H1 (cell line): Measurements from ENCODE around the gene ST6GALNAC2. TPM values are rescaled to one million over a fixed set of nuclear protein-coding genes. Genes with fewer than 3 reads are reported as not detected.
A peak's percentile ranks its signal among the peaks of the same experiment; 100 is the strongest.

Source experiments
- ATF3 ChIP-seq: IDR thresholded peaks from 2 replicates; pipeline ENCODE4 v1.6.1; 2011; ENCODE audit warnings: low read depth, mild to moderate bottlenecking, low read length; ENCODE audit not compliant: insufficient read depth
- BRCA1 ChIP-seq: IDR thresholded peaks from 2 replicates; pipeline ENCODE4 v1.6.1; 2012; ENCODE audit warnings: low read depth, low read length, improper control_type of control experiment
- CTCF ChIP-seq, 3 experiments: IDR thresholded peaks; 1 replicate in 2 of 3; 2 replicates in 1 of 3; pipeline versions ENCODE4 v1.5.1 to v1.6.1; 2011; ENCODE audit warnings: low read length in 3 of 3, mild to moderate bottlenecking in 3 of 3, inconsistent platforms in 2 of 3, low read depth in 1 of 3, moderate library complexity in 1 of 3; ENCODE audit not compliant: insufficient read depth in 1 of 3; ENCODE audit errors: control extremely low read depth in 1 of 3
- SP1 ChIP-seq: IDR thresholded peaks from 2 replicates; pipeline ENCODE4 v1.6.1; 2011; ENCODE audit warnings: low read depth, low read length
- polyA plus RNA-seq, 7 experiments: library from polyadenylated mRNA; depleted of rRNA in 3 of 7; stranded (reverse) in 5 of 7; unstranded in 2 of 7; fragments of >200 nt in 5 of 7; fragments of 200-250 nt in 2 of 7; gene quantifications; 1 replicate in 5 of 7; 2 replicates in 1 of 7; 4 replicates in 1 of 7; pipeline versions ENCODE4 v1.2.1 to v1.2.3, GENCODE V29; 2011 to 2013; ENCODE audit warnings: missing spikeins in 2 of 7, mixed read lengths in 2 of 7
- total RNA-seq: library from RNA; stranded (reverse); fragmentation: NEBNext Ultra II Directional; extraction: Animal tissue kit (Norgen Biotek cat#: 25700); gene quantifications from 2 replicates; pipeline ENCODE4 v1.2.1, GENCODE V29; 2021
- TF ChIP-seq, protein P1 (sequence below): fragments of 300-600 bp; sonication (generic); IDR thresholded peaks from 2 replicates; pipeline ENCODE4 v1.7.1; 2012; ENCODE audit warnings: low read length, moderate library complexity, mild to moderate bottlenecking, inconsistent platforms; ENCODE audit not compliant: insufficient replicate concordance

ST6GALNAC2 gene
- total and polyA plus RNA-seq, 2 of the 8 experiments (the other 6 are each of a cell fraction or from before 2014, with no cell fraction given) = 0.09 TPM; not detected in 1

- TF ChIP-seq ATF3 (no peak), BRCA1 (no peak), CTCF (IDR thresholded peaks at IDR 0.05; ENCODE audit: control extremely low read depth in 1 of 3, insufficient read depth in 1 of 3, low read depth in 1 of 3, low read length in 3 of 3) (peak; percentile 97 to 99 (median 99)), SP1 (no peak)
- TF ChIP-seq, protein P1, sequence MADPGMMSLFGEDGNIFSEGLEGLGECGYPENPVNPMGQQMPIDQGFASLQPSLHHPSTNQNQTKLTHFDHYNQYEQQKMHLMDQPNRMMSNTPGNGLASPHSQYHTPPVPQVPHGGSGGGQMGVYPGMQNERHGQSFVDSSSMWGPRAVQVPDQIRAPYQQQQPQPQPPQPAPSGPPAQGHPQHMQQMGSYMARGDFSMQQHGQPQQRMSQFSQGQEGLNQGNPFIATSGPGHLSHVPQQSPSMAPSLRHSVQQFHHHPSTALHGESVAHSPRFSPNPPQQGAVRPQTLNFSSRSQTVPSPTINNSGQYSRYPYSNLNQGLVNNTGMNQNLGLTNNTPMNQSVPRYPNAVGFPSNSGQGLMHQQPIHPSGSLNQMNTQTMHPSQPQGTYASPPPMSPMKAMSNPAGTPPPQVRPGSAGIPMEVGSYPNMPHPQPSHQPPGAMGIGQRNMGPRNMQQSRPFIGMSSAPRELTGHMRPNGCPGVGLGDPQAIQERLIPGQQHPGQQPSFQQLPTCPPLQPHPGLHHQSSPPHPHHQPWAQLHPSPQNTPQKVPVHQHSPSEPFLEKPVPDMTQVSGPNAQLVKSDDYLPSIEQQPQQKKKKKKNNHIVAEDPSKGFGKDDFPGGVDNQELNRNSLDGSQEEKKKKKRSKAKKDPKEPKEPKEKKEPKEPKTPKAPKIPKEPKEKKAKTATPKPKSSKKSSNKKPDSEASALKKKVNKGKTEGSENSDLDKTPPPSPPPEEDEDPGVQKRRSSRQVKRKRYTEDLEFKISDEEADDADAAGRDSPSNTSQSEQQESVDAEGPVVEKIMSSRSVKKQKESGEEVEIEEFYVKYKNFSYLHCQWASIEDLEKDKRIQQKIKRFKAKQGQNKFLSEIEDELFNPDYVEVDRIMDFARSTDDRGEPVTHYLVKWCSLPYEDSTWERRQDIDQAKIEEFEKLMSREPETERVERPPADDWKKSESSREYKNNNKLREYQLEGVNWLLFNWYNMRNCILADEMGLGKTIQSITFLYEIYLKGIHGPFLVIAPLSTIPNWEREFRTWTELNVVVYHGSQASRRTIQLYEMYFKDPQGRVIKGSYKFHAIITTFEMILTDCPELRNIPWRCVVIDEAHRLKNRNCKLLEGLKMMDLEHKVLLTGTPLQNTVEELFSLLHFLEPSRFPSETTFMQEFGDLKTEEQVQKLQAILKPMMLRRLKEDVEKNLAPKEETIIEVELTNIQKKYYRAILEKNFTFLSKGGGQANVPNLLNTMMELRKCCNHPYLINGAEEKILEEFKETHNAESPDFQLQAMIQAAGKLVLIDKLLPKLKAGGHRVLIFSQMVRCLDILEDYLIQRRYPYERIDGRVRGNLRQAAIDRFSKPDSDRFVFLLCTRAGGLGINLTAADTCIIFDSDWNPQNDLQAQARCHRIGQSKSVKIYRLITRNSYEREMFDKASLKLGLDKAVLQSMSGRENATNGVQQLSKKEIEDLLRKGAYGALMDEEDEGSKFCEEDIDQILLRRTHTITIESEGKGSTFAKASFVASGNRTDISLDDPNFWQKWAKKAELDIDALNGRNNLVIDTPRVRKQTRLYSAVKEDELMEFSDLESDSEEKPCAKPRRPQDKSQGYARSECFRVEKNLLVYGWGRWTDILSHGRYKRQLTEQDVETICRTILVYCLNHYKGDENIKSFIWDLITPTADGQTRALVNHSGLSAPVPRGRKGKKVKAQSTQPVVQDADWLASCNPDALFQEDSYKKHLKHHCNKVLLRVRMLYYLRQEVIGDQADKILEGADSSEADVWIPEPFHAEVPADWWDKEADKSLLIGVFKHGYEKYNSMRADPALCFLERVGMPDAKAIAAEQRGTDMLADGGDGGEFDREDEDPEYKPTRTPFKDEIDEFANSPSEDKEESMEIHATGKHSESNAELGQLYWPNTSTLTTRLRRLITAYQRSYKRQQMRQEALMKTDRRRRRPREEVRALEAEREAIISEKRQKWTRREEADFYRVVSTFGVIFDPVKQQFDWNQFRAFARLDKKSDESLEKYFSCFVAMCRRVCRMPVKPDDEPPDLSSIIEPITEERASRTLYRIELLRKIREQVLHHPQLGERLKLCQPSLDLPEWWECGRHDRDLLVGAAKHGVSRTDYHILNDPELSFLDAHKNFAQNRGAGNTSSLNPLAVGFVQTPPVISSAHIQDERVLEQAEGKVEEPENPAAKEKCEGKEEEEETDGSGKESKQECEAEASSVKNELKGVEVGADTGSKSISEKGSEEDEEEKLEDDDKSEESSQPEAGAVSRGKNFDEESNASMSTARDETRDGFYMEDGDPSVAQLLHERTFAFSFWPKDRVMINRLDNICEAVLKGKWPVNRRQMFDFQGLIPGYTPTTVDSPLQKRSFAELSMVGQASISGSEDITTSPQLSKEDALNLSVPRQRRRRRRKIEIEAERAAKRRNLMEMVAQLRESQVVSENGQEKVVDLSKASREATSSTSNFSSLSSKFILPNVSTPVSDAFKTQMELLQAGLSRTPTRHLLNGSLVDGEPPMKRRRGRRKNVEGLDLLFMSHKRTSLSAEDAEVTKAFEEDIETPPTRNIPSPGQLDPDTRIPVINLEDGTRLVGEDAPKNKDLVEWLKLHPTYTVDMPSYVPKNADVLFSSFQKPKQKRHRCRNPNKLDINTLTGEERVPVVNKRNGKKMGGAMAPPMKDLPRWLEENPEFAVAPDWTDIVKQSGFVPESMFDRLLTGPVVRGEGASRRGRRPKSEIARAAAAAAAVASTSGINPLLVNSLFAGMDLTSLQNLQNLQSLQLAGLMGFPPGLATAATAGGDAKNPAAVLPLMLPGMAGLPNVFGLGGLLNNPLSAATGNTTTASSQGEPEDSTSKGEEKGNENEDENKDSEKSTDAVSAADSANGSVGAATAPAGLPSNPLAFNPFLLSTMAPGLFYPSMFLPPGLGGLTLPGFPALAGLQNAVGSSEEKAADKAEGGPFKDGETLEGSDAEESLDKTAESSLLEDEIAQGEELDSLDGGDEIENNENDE = no peak
Observed at GRCh38 chr17:76523084-76524037, 62.3 kb downstream of the ST6GALNAC2 start (continued).
